ENCODE results near the gene PPP6R2. TPM values are rescaled to one million over a fixed set of nuclear protein-coding genes. Genes with fewer than 3 reads are reported as not detected.
A peak's percentile ranks its signal among the peaks of the same experiment; 100 is the strongest.

PPP6R2 gene
- total and polyA plus RNA-seq, 11 donors, result 29.6 to 68.1 (median 41.5) TPM

DNA sequence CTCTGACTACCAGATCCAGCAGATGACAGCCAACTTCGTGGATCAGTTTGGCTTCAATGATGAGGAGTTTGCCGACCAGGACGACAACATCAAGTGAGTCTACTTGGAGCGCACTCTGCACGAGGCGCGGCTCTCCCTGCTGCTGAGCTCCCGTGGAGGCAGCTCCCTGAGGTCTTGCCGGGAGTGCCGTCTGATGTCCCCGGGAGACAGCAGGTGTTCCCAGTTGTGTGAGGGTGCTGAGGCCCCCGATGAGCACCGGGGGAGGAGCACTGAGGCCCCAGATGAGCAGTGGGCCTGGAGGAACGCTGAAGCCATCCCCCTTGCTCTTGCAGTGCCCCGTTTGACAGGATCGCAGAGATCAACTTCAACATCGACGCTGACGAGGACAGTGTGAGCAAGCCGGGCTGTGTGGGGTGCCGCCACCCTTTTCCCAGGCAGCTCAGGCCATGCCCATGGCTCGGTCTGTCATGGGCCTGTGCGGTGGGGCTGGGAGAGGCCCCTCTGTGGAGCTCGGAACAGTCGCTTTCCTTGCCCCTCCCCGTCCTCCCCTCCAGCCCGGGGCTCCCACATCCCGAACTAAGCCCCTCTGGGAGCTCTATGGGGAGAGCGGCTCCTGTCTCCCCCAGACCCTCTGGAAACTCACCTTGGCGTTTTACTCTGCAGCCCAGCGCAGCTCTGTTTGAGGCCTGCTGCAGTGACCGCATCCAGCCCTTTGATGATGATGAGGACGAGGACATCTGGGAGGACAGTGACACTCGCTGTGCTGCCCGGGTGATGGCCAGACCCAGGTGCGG, 94.6 kb downstream of the PPP6R2 start:
- DNase-seq, result peak in 1 of 5 donors; percentile 60
- no peak overlapping the region for H3K27ac ChIP-seq
- no peaks in the 10 kb centered on the region for H3K27me3 ChIP-seq
- H3K4me3 ChIP-seq, result no peak overlapping the region
- no peak for ATAC-seq
- peaks cover 0 to 78% (median 68%) of the 10 kb centered on the region in 9 donors for H3K36me3 ChIP-seq
- H3K9me3 ChIP-seq, result no peaks in the 10 kb centered on the region
- intact Hi-C loops (cut with DNase I), result loop anchor here in 1 of 10 donors (10.0 kb wide), 1 partner anchor 57 kb away; no protein-coding TSS in a partner anchor
- WGBS, 4 donors, result 85 to 91% (median 89%) methylated on average over 29 to 36 of the region's 36 CpGs
- no peaks in the 10 kb centered on the region for H3K4me1 ChIP-seq
- TF ChIP-seq, protein P1, sequence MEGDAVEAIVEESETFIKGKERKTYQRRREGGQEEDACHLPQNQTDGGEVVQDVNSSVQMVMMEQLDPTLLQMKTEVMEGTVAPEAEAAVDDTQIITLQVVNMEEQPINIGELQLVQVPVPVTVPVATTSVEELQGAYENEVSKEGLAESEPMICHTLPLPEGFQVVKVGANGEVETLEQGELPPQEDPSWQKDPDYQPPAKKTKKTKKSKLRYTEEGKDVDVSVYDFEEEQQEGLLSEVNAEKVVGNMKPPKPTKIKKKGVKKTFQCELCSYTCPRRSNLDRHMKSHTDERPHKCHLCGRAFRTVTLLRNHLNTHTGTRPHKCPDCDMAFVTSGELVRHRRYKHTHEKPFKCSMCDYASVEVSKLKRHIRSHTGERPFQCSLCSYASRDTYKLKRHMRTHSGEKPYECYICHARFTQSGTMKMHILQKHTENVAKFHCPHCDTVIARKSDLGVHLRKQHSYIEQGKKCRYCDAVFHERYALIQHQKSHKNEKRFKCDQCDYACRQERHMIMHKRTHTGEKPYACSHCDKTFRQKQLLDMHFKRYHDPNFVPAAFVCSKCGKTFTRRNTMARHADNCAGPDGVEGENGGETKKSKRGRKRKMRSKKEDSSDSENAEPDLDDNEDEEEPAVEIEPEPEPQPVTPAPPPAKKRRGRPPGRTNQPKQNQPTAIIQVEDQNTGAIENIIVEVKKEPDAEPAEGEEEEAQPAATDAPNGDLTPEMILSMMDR (IDR thresholded peaks at IDR 0.05), result no peak
- no peak for TF ChIP-seq POLR2A (IDR thresholded peaks at IDR 0.05)

DNA sequence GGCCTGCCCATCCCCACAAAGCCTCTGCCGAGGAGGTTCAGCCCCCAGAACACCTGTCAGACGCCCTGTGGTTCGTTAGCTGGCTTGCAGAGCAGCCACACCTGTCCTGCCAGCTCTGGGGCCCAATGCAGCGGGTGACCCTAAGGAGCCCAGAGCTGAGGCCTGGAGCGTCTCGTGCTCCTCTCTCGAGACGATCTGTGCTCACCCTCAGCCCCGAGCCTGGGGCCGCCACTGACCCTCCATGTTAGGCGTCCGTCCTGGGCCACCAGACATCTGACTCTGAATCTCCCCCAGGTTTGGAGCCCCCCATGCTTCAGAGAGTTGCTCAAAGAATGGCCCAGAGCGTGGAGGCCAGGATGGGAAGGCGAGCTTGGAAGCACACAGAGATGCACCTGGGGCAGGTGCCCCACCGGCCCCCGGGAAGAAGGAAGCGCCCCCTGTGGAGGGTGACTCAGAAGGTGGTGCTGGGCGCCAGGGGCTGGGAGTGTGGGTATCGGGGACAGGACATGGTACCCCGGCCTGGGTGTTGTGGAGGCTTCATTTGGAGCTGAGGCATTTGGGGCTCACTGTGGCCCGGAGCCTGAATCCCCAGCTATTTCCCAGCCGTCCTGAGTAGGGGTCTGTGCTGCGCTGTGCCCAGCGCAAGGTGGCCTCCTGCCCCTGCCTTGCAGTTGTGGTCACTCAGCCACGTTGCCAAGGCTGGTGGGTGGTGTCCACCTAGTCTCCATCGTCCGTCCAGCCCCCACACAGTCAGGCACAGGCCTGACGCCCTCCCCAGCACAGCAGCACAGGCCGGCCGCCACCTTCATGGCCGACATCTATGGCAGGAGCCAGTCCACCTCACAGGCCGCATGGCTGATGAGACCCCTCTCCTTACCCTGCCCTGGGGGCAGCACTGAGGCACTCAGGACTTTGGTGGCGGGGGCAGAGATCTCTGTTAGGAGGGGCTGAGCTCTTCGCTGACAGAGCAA, 95.5 kb downstream of the PPP6R2 start:
- intact Hi-C loops (cut with DNase I), result loop anchor here in 1 of 10 donors (10.0 kb wide), 1 partner anchor 56 kb away; no protein-coding TSS in a partner anchor
- Histone ChIP-seq H3K36me3 (peaks cover 0 to 79% (median 65%) of the 10 kb centered on the region in 9 donors), H3K27me3 (no peaks in the 10 kb centered on the region), H3K9me3 (no peaks in the 10 kb centered on the region), H3K27ac (no peak overlapping the region), H3K4me3 (no peak overlapping the region), H3K4me1 (no peaks in the 10 kb centered on the region)
- DNase-seq (peak in 2 of 5 donors; percentile 22 to 52), ATAC-seq (no peak)
- WGBS, 4 donors, result 89 to 94% (median 91%) methylated on average over 26 to 34 of the region's 34 CpGs
- TF ChIP-seq, protein P1 (IDR thresholded peaks at IDR 0.05), result no peak
- no peak for TF ChIP-seq POLR2A (IDR thresholded peaks at IDR 0.05)

DNA sequence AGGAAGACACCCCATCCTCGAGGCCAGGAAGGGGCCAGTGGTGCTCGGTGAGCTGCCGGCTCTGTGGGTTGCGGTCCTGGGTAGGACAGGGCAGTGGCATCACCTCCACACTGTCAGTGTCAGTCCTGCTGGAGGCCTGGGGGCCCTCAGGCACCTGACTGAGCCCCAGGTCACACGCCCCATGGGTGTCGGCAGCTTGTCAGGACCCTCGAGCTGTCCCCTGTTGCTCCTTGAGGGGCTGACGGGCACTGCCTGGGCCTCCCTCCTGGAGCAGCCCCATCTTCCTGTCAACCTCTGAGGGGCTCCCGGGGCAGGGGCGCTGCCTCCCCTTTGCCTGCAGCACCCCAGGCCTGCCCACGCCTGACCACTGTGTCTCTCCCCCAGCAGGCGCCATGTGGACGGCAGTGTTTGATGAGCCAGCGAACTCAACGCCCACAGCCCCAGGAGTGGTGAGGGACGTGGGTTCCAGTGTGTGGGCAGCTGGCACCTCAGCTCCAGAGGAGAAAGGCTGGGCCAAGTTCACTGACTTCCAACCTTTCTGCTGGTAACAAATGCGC, 96.3 kb downstream of the PPP6R2 start:
- H3K4me1 ChIP-seq, result peaks cover 0 to 6% (median 0%) of the 10 kb centered on the region in 12 donors
- no peak overlapping the region for H3K4me3 ChIP-seq
- no peak overlapping the region for H3K27ac ChIP-seq
- peaks cover 0 to 86% (median 65%) of the 10 kb centered on the region in 9 donors for H3K36me3 ChIP-seq
- 79 to 91% (median 90%) methylated on average over 2 to 17 of the region's 17 CpGs for WGBS, 4 donors
- no peaks in the 10 kb centered on the region for H3K9me3 ChIP-seq
- no peaks in the 10 kb centered on the region for H3K27me3 ChIP-seq
- TF ChIP-seq, protein P1 (IDR thresholded peaks at IDR 0.05), result no peak
- no peak for TF ChIP-seq POLR2A (IDR thresholded peaks at IDR 0.05)
- DNase-seq, result peak in 2 of 5 donors; percentile 21 to 61
- intact Hi-C loops (cut with DNase I), result loop anchor here in 1 of 10 donors (10.0 kb wide), 1 partner anchor 55 kb away; no protein-coding TSS in a partner anchor
- ATAC-seq, result no peak
